GM23338 (cell line): ENCODE measurements around the gene ULK4.

Experiments
- CTCF ChIP-seq, 2 experiments: fragments of 200-600 bp in 1 of 2; sonication (generic) in 1 of 2; conservative IDR thresholded peaks; 2 replicates each; pipeline versions ENCODE4 v1.5.1 to v1.6.1; 2016 to 2017; ENCODE audit warnings: antibody characterized with exemption in 2 of 2, low read depth in 2 of 2, mild to moderate bottlenecking in 2 of 2, moderate library complexity in 1 of 2
- EZH2 ChIP-seq: fragments of 200-600 bp; sonication (generic); IDR thresholded peaks from one replicate; pipeline ENCODE4 v1.8.0; 2017; ENCODE audit warnings: antibody characterized with exemption, mild to moderate bottlenecking, low read depth; ENCODE audit not compliant: unreplicated experiment
- EZH2phosphoT487 ChIP-seq: fragments of 200-600 bp; sonication (generic); IDR thresholded peaks from one replicate; pipeline ENCODE4 v1.8.1; 2018; ENCODE audit warnings: antibody characterized with exemption; ENCODE audit not compliant: unreplicated experiment
- POLR2AphosphoS5 ChIP-seq: IDR thresholded peaks from 2 replicates; pipeline ENCODE4 v1.6.1; 2016; ENCODE audit warnings: antibody characterized with exemption, low read depth

DNA sequence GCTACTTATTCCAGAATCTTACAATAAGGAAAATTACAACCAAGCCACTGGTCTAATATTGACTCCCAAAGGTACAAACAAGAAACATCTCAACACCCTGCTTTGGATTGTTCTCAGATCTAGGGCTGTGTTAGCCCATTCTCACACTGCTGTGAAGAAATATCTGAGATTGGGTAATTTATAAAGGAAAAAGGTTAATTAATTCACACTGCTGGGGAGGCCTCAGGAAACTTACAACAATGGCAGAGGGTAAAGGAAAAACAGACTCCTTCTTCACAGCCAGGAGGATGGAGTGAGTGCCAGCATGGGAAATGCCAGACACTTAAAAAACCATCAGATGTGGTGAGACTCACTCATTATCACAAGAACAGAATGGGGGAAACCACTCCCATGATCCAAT, 208.3 kb downstream of the ULK4 start:
- TF ChIP-seq CTCF (conservative IDR thresholded peaks at IDR 0.05; ENCODE audit: low read depth in 2 of 2) (no peak), EZH2phosphoT487 (no peak), POLR2AphosphoS5 (no peak), EZH2 (no peak)
